GM12874 (cell line): Measurements from ENCODE around the gene AMER2.

ENCODE experiments used
- CTCF ChIP-seq: IDR thresholded peaks from 2 replicates; pipeline ENCODE4 v1.5.1; 2011; ENCODE audit warnings: low read depth, mild to moderate bottlenecking, control low read depth, low read length, moderate library complexity; ENCODE audit not compliant: insufficient read depth

The AMER2 gene

GRCh38 chr13:25167382-25168174 is 4.5 kb downstream of the AMER2 start:
- no peak for TF ChIP-seq CTCF

- no peak for TF ChIP-seq CTCF
Observed at GRCh38 chr13:25166306-25166705, 5.8 kb downstream of the AMER2 start.

GRCh38 chr13:25165663-25166062 is 6.4 kb downstream of the AMER2 start:
- no peak for TF ChIP-seq CTCF

GRCh38 chr13:25157681-25158080 is 14.4 kb downstream of the AMER2 start:
- TF ChIP-seq CTCF = no peak

- no peak for TF ChIP-seq CTCF
Observed at GRCh38 chr13:25153736-25154135, 18.4 kb downstream of the AMER2 start.

GRCh38 chr13:25151626-25152195 is 20.4 kb downstream of the AMER2 start:
- no peak for TF ChIP-seq CTCF

GRCh38 chr13:25149711-25150110 is 22.4 kb downstream of the AMER2 start:
- TF ChIP-seq CTCF = no peak
